ENCODE measurements around the gene GOLM1.

DNA sequence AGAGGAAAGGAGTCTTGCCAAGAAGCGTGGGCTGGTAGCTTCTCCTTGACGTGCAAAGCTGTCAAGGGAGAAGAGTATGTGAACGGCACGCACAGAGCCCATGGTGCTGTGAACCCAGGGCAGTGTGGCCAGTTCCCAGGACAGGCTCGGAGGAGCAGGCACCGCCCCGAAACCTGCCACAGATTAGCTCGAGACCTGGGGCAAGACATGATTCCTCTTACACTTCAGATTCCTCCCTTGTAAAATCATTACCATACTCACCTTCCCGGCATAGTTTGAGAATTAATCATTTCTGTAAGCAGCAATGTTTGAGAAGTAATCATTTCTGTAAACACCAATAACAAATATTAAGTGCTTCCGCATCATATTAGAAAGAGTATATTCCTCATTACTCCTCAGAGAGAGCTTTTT lies 19.9 kb downstream of the GOLM1 start:
- TF ChIP-seq, protein P1, sequence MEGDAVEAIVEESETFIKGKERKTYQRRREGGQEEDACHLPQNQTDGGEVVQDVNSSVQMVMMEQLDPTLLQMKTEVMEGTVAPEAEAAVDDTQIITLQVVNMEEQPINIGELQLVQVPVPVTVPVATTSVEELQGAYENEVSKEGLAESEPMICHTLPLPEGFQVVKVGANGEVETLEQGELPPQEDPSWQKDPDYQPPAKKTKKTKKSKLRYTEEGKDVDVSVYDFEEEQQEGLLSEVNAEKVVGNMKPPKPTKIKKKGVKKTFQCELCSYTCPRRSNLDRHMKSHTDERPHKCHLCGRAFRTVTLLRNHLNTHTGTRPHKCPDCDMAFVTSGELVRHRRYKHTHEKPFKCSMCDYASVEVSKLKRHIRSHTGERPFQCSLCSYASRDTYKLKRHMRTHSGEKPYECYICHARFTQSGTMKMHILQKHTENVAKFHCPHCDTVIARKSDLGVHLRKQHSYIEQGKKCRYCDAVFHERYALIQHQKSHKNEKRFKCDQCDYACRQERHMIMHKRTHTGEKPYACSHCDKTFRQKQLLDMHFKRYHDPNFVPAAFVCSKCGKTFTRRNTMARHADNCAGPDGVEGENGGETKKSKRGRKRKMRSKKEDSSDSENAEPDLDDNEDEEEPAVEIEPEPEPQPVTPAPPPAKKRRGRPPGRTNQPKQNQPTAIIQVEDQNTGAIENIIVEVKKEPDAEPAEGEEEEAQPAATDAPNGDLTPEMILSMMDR (IDR thresholded peaks at IDR 0.05 in 8 of 11, conservative IDR thresholded peaks at IDR 0.05 in 3 of 11): no peak
- TF ChIP-seq POLR2AphosphoS5 (IDR thresholded peaks at IDR 0.05) (no peak), POLR2A (IDR thresholded peaks at IDR 0.05) (no peak)

All from spleen (tissue), 7 donors.